GM19455 (cell line): ENCODE results near the gene GRB10.

Experiments
- ATAC-seq: cut with Tn5 transposase; IDR thresholded peaks from one replicate; pipeline ENCODE4 v1.9.1; 2021; ENCODE audit not compliant: unreplicated experiment

Gene GRB10

DNA sequence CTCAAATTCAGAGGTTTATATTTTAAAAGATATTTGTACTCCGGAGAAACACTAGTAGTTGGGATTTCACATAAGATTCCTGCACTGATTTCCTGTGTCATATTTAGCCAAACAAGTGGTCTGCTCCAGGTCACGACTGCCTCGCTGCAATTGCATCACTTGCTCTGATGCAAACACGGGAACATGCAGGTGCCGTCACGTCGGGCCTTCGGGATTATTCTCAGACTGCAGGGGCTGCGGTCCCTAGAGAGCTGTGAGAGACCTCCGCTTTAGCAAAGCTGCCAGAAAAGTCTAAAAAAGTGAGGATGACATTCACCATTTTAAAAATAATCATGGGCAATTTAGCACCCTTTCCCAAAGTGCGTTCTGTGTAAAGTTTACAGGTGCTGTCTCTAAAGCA, 124.0 kb downstream of the GRB10 start:
- no peak for ATAC-seq

DNA sequence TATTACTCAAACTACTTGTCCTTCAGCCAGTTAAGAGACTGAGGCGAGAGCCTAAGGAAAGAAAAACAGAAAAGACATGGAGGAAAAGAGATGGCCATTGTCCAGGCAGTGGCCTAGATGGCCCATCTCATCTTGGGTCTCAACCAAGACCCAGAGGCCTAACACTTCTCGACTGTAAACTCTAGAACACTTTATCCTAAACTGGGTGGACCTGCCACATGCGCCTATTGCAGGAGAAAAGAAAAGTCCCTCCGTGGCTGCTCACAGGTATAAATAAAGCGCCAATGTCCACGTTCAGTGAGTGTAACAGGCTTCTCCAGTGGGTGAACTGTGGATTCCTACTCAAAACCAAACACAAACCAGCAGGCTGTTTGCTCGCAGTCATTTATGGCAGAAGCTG, 124.8 kb downstream of the GRB10 start:
- no peak for ATAC-seq

DNA sequence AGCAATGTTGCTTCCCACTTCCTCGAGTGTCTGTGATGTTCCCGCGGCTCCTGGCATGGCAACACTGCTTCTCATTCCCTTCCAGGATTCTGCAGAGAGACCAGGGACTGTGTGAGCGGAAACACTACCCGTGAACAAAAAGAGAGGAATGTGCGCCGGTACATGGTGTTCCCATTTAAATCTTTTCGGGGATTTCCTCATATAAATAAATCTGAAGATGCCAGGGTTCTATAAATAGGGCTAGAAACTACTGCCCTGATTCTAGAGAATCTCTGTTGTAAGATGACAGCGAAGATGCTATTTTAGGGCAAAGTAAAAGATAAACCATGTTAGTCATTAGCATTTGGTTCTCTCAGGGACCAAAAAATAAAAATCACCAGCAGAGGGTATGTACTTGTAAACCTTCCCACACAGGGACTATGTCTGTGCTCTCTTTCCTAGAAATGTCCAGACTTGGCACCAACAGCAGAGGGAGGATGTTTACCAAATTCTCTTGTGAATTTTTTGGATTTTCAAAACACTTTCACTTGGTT, 125.3 kb downstream of the GRB10 start:
- no peak for ATAC-seq

DNA sequence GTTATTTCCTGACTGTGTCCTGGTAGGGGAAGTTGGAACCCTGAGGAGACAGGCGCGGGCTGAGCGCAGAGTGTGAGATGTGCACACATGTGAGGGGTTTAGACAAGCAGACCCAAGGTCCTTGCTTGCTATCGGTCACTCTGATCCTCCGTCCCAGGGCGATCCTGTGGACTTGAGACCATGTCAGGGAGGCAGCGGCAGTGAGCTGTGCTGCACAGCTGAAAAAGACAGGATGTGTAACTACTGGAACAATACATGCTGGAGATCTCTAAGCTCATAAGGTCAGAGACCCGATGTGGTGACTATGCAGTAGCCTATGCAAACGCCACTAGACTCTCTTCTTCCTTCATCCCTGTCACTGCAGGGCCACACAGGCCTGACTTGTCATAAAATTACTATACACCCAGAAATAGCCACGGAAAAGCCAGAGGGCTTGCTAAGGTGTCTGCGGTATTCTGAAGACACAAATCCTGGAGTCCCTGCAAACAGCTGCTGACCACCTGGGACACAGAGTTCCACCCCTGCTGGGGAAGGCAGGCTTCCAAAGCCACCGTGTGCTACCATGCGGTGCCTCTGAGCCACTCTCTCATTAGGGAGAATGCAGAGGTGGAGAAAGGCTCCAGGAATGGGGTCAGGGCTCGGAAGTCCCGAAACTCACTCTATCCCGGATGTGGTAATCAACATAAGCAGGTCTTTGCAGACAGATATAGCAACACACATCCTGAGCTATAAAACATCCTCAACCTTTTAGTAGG, 126.4 kb downstream of the GRB10 start:
- no peak for ATAC-seq

DNA sequence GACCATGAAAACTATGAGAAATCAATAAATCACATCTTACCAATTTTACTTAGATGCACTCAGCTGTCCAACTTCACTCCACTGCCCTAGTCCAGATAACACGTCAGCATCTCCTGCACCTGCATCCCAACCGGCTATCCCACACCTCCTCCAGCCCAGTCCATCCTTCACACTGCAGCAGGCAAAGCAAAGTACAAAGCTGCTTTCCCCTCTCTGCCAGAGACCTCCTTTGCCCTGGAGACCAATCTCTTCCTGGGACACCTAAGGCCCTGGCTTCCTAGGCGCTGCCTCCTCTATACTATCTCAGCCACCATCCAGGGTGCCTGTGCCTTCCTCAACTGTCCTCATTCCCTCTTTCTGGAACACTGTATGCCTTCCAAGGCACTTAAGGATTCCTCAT, 127.2 kb downstream of the GRB10 start:
- no peak for ATAC-seq

DNA sequence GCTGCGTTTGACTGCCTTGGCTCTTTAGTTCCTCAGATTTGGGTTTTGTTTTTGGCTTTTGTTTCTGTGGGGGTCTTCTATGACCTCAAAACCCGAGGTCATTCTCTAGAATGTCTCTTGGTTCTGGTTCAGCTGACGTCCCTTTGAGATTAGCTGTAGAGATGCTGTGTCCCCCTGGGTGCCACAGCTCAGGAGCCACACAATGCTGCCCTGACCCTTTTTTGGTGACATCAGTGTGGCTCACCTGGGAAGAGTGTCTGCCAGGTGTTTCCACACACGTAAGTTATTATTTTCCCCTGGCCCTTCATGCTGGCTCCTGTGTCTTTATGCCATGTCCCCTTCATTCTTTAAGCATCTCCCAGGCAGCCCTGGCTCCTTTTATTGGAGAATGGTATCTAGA, 127.7 kb downstream of the GRB10 start:
- ATAC-seq: no peak

DNA sequence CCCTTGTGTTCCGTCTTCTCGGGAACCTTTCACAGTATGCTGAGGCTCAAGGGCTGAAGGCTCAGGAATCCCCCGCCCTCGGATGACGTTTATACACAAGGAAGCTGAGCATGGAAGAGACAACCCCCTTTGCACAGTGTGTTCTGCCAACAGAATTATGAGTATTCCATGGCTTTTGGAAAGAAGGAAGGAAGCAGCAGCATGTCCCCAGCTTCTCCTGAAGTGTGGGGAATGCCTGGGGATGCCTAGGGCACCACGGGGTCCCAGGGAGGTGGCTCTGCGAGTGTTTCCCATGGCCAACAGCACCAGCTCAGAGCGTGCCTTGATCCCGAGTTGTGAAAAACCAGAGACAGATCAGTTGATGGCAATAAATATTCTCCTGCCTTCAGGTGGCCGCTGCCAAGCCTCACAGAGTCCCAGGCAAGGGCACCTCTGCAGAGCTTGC, 128.7 kb downstream of the GRB10 start:
- no peak for ATAC-seq

DNA sequence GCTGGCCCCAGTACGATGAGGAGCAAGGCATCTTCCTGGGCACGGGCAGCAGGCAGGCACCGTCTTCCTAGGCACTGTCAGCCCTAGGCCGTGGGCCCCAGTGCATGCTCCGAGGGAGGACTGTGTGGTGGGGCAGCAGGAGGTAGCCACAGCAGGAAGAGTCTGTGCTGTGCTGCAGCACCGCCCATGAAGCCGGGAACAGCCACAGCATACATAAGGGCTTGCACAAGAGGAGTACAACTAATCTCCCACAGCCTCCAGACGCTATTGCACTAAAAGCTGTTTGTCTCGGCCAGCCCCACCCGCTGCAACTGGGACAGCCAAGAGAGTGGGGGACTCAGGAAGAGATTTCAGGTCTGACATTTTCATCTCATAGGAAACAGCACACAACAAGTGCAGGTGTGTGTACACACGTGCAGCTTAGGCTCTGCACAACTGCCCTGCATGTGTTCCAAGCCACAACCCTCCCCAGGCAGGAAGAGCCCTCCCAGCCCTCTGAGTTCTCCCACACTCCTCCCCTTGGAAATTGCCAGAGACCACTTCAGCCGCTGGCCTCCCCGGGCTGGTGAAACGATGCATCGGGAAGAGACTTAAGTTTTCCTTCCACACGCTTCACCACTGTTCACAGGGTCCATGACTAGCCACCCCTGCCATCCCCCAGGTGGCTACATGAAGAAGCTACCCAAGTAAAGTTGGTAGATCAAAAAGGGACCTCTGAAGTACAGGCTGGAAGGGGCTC, 129.4 kb downstream of the GRB10 start:
- ATAC-seq: no peak

DNA sequence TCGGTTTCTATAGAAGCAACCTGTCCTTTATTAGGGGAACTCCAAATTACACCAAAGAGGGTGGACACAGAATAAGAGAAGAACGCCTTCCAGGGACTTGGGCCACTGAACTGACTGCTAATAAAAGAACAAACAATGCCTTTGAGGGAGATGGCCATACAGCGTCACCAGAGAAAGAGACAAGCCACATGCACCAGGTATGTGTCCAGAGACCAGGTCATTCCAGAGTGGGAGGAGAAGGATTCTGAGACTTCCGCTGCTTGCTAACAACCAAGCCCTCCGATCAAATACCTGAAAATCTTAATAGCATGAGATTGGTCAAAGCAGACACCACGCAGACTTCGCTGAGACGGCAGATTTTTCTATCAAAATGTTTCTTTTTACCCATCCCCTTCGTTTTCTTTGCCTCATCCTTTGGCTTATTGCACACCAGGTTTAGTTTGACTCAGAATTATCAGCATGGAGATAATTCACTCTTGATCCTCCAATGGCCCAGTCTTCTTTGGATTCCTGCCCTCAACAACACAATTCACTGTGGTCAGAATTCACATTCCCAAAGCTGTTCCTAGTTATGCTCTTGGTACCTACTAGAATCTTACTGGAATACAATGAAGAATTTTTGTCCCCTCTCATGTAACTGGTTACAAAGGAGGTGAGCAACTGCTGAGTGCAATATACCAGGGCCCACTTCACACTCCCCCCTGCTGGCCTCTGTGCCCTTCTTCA, 130.1 kb downstream of the GRB10 start:
- ATAC-seq: no peak

DNA sequence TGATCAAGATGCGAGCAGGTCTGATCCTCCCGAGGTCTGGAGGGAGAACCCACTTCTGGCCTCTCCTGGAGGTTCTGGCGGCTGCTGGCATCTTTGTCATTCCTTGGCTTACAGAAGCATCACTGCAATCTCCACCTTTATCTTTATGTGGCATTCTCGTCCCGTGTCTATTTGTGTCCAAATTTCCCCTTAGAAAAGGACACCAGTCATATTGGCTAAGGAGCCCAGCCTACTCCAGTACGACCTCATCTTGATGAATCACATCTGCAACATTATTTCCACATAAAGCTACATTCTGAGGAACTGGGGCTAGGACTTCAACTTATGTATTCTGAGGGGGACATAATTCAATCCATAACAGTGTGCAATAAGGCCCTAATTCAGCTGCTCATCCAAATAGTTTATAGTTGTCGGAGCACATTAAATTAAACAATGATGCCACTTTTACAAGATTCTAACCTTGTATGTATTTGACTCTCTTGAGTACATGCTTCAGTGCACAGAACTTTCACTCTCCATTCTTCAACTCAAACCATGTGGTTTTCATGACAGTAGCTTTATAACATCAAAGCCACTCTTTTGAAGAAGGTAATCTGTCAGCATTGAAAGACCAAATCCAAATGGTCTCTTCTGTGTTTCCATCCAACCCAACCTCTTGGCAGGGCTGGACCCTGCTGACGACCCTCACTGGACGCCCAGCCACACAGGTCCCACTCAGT, 131.3 kb downstream of the GRB10 start:
- no peak for ATAC-seq

DNA sequence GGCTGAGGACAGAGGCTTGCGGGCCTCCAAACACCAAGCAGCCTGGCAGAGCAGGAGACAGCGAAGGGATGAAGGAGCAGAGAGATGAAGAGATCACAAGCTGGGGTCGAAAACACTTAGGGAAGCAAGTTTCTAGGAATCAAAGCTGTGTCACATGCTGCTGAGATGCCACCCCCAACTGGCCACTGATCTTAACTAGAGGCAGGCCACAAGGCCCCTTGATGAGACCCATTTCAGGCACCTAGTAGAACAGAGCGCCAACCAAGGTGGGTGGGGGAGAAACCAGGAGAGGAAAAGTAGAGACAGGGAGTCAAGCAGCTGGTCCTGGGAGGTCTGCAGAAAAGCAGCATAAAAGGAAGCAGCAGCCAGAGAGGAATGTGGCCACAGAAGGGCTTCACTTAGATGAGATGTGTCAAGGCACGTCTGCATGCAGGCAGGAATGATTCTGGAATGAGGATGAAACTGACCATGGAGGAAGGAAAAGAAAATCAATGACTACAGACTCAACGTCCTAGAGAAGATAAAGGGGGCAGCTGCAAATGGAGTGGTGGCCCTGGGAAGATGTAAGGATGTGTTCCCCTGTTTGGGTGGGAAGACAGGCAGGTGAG, 132.5 kb downstream of the GRB10 start:
- no peak for ATAC-seq

DNA sequence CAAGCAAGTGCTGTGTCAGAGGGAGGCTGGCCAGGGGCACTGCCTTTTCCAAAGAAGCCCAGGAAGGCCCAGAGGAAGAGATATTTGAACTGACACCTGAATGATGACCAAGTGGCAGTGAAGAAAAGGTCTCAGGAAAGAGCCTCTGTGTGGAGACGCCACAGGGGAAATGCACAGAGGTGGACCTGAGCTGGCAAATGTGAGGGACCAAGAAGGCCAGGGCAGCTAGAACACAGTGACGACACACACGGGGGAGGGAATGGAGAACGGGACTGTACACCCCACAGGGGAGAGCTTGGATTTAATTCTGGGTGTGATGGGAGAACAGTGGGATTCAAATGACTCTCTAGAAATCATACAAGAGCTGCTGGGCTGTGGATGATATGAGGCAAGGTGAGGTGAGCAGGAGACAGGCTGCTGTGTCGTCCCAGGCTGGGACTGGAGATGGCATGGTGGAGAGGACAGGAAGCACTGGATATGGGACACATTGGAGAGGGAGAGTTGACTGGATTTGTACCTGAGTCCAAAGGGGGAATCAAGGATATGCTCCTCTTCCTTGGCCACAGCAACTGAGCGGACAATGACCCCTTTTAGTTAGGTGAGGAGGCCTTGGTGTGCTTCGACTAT, 133.3 kb downstream of the GRB10 start:
- ATAC-seq: no peak

DNA sequence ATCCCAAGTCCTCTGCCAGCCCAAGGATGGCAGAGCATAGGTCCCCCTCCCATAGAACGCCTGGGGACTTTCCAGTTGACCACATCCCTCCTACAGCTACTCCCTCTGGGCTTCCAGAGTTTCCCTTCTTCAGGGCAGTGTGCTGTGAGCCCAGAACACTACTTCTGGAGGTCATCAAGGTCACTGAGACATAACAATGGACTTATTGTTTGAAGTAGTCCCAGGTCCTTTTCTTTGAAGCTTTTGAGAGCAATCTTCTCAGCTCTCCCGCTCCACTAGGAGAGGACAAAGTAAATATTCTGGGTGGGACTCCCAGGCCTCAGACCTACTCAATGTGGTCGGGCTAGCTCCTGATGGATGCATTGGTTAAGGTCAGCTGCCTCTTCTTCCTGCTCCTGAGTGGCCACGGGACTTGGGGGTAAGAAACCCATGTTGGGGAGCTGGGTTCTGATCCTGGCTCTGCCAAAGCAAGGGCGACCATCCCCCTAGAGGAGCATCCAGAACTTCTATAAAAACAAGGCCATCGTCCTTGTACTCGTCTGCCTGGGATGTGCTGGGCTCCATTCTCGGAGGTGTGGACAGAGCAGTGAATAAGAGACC, 134.0 kb downstream of the GRB10 start:
- ATAC-seq: no peak

DNA sequence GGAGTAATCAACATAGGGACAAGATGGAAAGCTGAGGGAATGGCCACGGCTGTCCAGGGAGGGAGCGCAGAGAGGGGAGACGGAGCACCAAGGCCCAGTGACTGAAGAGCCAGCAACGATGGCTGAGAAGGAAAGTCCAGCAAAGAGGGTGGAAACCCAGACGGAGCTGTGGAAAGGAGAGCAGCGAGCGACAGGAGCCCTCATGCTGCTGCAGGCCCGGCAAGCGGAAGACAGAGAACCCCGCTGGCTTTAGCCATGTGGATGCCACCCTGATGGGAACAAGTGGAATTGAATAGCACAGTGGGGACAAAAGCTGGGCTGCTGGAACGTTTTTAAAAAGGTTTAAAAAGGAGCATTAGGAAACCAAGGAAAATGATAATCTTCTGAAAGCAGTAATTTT, 134.6 kb downstream of the GRB10 start:
- ATAC-seq: no peak

DNA sequence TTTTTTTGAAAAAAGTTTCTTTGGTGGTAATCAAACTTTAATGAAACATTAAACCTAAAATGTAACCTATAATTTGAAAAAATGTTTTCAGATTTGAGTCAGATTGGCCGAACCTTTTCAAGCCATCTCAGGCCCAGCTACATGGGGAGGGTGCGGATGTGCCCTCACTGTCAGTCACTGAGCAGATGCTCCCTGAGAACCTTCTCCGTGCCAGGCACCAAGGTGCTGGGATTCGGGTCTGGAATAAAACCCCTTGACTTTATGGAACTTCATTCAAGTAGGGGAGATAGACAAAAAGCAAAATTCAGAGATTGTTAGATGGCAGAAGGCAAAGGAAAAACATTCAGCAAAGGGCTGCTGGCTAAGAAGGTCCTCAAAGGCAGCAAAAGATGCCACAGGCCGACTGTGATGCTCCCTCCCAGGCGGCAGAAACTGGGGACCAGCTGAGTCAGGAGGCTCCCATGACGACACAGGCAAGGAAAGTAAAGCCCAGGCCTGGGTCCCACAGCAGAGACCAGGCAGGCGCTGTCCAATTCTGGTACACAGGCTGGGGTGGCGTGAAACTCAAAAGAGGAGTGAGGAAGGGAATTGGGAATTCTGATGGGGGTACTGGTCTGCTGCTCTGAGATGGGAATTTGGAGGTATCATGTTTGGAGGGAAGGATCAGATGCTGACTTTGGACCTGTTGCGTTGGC, 135.3 kb downstream of the GRB10 start:
- ATAC-seq: no peak

DNA sequence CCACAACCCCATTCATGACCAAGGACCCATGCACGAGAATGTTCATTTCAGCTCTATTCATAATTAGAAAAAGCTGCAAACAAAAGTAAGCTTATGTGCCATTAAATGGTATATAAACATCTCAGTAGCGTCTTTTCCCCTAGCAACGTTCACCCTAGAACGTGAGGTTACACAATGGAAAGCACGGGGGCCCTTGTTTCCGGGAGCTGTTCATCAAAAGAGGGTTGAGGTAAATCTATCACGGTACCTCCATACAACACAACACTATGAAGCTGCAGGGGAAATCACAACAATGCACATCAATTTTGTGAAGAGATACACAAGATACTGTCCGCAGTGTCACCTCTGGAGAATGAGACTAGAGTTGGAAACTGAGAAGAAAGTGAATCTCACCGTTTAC, 136.6 kb downstream of the GRB10 start:
- no peak for ATAC-seq

DNA sequence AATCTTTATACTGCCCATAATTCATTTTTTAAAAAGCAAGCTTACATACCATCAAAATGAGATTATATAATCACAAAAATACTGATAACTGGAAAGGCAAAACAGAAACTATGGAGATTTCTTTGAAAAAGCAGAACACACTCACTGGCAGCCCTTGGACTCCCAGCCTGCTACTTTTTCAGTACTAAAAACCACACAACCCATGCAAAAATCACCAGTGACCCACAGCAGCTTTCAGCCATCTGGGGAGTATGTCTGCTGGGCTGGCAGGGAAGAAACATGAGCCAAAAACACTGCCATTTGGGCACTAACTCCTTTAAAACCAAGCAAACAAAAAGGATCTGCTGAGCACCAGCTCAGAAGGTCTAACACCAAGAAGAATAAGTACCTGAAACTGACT, 137.5 kb downstream of the GRB10 start:
- ATAC-seq: no peak

DNA sequence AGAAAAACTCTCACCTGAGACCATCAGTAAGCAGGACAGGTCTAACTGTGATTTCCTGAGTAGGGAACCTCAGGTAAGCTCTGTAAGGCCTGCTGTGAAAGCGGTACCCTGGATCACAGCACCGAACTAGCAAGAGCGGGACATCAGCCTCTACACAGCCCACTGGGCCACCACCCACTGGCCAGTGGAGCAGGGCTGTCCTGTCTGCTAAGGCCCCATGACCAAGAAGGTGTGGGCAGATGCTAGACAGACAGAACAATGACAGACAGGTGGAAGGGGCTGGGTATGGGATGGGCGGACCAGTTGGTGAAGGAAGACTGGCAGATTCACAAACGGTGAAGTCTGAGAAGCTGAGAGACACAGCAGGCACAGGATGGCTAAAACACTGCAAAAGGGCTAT, 138.1 kb downstream of the GRB10 start:
- no peak for ATAC-seq

DNA sequence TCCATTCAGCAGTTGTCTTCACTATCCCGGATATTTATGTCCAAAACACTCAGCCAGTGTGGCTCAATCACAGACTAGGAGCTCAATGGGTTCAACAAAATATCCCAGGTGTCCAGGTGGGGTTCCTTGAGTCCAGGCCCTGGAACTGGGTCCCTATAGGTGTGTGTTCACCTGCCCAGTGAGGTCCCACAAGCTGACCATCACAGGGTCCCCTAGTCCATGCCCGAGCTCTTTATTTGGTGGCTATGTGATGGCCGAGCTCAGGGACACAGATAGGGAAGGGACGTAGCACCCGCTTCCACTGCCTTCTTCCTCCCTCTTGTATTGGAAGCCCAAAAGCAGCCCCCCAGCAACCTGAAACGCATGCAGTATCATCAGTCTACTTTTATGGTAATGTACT, 138.6 kb downstream of the GRB10 start:
- no peak for ATAC-seq
